ENCODE measurements around the gene FBN1.

FBN1 gene

DNA sequence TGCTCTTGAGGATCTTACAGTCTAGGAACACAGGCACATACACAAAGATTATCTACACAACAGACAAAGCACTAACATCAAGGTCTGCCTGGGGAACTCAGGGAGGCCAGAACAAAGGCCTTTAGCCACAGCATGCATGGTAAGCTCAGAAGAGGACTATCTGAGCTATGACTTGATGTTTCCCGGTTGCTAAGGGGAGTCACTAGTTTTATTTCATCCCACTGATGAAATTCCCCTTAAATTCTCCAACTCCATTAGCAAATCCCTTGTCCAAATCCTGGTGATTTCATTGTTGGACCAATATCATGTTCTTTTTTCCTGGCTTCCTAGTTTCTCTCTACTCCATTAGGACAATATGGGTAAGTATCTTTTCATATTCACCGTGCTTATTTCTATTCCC lies 23.3 kb downstream of the FBN1 start:
- DNase-seq (ENCODE audit: low spot score) = no peak

DNA sequence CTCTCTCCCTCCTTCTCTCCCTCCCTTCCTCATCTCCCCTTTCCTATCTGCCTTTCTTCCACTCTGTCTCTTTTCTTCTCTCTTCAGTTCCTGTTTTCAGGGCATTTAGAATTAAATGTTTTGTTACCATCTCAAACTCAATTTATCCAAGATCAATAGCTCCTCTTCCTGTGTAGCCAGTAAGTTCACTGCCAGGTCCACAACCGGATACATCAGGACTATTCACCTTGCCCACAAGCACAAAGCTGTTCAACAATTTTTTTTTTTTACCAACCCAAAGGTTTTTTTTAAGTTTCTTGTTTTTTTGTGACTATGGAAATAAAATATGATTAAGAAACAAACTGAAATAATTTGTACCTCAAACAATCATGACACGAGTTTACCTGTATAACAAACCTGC lies 26.1 kb downstream of the FBN1 start:
- no peak for DNase-seq (ENCODE audit: low spot score)

DNA sequence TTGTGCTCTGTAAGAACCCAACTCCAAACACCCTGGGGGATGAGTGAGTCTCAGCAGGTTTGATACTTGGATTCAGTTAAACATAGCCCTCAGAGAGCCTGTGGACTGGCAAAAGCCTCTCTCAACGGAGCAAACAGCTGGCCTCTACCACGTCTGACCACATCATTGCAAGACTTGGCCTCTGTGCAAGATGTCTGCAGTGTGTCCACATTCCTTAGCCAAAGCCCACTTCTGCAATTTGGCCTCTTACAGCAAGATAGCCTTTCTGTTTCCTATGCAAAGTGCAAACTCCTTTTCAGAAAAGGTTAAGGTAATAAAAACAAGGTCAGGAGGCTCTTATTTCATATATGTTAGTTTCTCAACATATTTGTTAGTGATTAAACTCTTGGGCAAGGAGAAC lies 27.9 kb downstream of the FBN1 start:
- peak; percentile 67 for DNase-seq (ENCODE audit: low spot score)

DNA sequence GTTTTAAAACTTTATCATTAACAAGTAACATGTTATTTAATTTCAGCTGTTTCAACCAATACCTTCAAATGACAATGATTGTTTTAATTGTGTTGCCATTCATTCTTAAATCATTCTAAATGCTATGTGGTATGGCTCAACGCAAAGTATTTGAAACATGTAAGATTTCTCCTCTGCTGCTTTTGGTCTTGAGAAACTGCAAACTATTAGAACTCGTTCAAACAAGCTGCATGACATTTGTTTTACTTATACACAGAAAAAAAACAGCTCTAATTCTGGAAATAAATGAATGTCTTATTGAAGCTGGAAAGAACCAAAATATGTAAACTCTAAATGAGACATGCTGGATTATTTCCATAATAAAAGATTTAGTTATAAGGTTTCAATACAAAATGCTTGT lies 29.3 kb downstream of the FBN1 start:
- no peak for DNase-seq (ENCODE audit: low spot score)

DNA sequence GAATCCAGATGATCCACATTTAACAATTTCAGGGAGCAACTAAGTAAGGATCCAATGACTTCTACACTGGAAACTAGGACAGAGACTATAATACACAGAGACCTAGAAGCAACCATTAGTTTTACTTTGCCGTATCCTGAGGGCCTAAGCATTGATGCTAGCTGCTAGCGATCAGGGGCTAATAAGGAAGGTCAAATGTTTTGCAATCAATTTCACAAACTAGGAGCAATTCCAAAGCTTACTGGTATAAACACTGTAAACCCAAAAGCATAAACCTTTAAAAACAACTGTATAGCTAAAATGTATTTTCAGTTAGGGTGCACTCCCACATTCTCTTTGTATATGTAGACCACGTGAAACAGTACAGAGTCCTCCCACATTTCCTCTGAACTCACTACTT lies 31.5 kb downstream of the FBN1 start:
- DNase-seq (ENCODE audit: low spot score) = no peak

DNA sequence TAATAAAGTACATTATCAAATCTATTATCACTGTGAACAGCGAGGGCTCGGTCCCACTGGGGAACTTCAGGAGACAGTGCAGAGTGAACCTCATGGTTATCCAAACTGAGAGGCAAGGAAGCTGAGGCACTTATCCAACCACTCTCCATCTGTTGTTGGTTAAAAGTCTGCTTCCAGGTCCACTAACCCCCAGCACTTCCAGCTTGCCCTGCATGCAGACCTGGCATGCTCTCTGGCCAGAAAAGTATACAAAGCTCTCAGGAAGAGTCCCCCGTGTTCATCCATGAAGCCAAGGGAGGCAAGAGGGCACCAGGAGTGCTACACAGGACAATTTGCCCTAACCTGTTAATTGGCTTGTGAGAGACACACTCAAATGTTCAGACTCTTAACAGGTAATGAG lies 36.0 kb downstream of the FBN1 start:
- no peak for DNase-seq (ENCODE audit: low spot score)

DNA sequence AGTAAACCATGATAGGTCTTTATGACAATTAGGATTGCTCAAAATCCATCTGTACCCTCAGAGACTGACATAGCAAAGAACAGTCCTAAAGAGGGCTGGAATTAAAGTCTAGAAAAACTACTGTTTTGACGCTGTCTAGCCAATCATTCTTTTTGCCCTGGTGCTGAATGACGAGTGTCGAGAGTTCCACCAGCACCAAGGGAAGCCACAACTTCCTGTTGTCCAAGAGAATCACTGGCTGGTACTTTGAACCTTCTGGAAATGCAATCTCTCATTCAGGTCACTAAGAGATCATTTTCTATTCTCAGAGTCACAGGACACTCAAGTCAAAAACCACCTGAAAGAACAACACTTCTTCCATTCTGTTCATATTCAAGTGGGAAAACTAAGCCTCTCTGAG lies 37.7 kb downstream of the FBN1 start:
- no peak for DNase-seq (ENCODE audit: low spot score)

DNA sequence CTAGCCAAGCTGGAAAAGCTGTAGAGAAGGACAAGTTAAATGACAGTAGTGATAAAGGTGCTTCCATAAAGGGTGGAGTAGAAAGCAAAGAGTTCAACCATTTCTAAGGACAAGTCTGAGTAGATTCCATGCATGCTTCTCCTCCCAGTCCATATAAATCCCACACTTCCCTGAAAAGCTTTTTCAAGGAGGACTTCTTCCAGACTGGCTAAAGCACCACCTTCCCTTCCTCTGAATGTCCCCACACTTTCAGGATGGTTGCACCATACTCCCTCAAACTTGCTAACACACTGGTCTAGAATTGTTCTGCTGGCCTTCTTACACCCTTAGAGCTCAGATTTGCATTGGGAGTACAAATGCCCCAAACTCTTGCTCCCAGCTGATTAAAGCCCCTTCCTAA lies 40.9 kb downstream of the FBN1 start:
- DNase-seq (ENCODE audit: low spot score) = no peak

DNA sequence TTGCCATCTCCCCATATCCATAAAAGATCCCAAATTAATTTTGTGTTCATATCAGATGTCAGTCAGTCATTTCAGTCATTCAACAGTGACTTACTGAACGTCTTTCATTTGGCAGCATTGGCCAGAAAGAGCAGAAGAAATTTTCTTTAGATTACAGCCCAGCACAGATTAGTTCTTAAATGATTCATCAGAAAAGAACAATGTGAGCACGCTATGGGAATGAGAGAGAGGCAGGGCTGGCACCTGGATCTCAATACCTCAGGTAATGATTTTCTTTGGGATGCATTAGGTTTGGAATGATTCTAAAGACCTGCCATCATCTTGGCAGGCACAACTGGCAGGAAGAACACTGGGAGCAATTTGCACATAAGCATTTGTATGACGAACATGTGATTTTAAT lies 41.6 kb downstream of the FBN1 start:
- no peak for DNase-seq (ENCODE audit: low spot score)

DNA sequence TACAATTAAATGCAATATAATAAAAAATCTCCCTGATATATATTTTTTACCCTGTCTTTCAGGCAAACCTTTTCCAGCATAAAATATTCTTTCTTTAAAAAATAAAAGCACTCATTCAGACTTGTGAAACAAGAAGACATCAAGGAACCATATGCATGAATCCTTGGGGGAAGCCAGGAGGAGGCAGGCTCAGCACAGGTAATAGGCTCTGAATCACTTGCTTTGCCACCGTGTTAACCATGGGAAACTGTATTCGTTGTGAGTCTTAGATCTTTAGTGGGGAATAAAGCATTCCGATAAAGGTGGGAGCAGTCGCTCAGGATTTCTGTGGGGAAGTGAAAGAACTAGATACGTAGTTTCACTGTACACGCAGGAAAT lies 42.4 kb downstream of the FBN1 start:
- DNase-seq (ENCODE audit: low spot score) = no peak

DNA sequence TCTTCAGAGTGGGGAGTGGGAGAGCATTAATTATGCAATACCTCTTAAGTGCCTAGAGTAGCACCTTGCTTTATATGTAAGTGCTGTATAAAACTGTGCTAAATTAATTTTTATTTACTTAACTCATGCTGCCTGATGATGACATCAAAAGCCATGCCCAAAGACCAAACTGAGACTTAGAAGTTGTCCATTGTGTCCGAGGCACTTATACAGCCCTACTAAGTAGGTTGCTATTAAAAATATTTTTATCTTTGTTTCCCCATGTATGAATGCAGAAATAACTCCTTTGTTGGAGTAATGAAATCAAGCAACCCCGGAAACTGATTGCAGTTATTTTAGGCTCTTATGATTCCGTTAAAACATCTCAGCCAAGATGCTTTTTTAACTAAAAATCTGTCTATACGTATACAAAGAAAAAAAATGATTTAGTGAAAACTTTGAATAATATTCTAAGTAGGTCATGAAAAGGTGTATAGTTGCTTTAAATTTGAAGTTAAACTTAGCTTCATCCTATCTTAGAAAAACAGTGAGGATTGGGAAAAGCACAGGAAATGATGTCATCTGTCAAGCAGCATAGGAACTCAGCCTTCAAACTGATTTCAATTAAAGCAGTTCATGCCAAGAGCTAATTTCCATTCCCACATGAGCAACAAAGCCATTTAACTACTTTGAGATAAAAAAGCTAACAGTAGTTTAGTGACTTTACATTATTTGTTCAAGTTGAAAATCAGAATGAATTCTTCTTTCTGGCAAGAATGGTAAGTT lies 43.0 kb downstream of the FBN1 start:
- no peak for DNase-seq (ENCODE audit: low spot score)

DNA sequence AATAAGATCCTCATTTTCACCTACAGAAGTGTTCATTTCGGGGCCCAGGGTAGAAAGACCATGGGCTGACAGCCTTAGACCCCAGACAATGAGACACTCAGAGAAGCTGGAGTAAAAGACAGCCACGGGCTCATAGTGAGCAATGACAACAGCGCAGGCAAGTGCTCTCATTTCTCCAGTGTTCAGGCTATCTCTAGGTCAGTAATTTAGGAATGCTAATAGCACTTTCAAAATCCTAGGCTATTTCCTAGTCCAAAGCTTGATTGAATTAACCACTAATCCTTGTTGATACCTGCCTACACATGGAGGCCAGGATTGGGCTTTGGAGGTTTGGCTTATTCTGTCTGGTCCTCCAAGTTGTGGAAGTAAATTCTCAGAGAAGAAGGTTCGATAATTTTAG lies 44.4 kb downstream of the FBN1 start:
- DNase-seq (ENCODE audit: low spot score) = no peak

DNA sequence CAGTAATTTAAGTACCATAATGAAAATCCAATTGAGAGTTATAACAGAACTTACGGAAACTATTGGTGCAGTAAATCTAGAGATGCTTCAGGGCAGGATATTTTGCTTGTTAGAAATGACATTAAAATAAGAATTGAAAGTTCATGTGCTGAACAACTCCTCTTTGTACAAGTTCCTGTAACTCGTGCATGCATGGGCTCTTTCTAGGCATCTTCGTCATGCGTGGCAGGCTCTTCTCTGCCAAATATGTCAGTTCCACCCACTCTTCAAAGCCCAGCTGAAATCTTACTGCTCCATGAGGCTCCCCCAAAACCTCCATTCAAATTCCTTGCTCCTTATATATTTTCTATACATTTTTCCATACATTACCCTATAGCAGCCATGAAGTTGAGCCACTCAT lies 48.7 kb downstream of the FBN1 start:
- no peak for DNase-seq (ENCODE audit: low spot score)

DNA sequence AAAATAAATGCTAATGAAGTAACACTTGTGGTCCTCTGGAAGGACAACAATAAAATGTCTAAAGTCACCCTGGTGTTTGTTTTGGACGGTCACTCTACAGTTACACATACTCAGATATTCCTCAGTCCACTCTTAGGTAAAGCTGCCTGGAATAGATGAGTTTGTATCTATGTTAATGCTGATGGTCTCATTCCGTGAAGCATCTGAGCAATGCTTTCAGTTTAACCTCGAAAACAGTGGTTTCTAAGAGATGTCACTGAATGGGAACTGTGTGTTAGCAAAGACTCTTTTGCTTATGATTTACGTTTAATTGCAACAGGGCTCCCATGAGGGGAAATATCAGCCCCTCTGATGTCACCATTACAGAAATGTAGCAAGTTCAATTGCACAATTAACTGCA lies 49.1 kb downstream of the FBN1 start:
- DNase-seq (ENCODE audit: low spot score) = no peak

DNA sequence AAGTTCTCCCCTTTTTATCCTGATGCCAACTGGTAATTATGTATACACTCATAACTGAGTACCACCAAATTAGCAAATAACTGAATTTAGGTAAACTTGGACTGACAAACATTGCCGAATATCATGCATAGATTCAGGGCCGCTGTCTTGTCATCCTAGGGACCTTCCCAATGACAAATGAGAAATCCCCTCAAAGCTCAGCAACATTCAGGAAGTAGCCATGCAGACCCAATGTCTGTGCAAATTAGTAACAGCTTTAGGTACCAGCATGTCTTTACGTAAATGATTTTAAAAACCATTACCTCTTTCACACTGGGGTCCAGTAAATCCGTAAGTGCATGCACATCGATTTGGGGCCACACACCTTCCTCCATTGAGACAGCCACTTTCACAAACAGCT lies 49.5 kb downstream of the FBN1 start:
- no peak for DNase-seq (ENCODE audit: low spot score)

DNA sequence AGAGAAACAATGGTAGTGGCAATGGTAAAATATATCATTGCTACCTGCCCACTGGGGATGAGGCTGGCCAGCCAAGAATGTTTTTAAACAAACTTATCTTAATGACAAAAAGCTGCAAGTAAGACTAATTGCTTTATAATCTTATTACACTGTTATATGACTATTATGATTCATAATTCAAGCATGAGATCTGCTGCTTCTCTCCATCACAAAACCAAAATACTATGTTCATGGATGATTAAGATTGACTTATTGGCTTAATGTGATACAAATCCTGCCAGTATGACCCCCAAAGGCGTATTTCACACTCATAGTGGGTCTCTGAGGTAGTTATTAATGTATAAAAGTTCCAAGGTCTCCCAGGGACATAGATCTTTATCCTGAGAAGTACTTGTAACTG lies 52.6 kb downstream of the FBN1 start:
- DNase-seq (ENCODE audit: low spot score) = no peak

DNA sequence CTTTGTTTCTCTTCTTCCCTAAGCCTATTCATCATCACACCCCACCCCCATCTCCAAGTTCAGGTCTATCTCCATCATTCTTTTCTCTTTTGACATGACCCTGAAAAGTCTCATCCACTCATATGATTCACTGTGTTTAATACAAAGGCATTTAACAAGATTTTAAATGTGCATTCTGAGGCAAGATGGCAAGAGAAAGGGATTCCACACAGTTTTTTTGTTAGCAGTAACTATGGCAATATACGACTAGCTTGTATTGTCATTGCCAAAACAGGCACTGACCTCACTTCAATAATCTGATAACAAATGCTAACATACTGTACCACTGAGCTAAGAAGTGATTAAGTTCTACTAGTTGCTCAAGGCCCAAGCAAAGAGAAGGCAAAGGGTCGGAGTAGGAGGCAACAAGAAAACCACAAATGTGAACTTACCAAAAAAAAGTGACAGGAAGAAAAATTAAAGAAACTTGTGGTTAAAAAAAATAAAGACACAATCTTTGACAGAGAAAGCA lies 53.2 kb downstream of the FBN1 start:
- DNase-seq (ENCODE audit: low spot score) = peak; percentile 45

DNA sequence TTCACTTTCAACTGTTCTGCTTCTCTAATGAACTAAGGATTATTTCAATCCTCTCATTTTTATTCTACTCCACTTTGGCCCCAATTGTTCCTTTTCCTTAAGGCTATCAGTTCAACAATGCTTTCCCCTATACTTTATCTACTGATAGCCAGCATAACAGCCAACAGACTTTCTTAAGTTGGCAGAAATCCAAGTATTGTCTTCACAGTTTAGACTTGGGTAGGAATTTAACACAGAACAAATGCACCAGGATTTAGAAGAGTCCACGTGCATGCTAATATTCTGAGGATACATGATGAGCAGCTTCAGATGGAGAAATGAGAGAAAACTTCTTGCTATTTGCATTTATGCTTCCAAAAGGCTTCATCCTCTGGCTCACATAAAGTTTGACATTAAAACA lies 54.8 kb downstream of the FBN1 start:
- DNase-seq (ENCODE audit: low spot score) = no peak

DNA sequence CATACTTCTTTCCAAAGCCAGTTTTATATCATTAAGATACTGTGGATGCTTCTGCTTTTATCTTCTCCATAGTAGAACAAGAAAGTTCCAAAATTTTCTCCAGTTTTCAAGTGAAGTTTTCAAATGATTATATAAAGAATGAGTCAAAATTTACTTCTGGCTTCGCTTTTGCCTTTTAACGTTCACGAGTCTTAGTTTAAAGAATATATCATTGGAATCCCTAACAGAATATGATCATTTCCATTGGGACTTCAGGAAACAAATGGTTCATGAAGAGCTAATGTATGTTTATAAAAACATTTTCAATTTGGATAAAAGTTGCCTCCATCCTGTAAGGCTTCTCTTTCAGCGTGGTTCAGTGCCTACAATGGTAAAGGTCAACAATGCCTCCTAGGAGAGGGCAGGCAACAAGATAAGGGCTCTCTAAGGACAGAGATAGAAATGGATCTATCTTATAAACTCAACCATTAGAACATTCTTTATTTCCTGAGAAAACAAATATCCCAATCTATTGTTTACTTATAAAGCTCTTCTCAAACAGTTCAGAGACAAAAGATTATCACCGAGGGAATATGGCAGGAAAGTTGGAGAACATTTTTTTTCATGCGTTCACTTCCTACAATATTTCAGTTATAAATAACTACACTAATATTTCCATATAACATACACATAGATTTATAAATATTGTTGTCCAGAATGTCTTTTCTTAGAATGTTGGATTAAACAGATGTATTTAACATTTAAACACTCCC lies 60.5 kb downstream of the FBN1 start:
- DNase-seq (ENCODE audit: low spot score) = no peak

DNA sequence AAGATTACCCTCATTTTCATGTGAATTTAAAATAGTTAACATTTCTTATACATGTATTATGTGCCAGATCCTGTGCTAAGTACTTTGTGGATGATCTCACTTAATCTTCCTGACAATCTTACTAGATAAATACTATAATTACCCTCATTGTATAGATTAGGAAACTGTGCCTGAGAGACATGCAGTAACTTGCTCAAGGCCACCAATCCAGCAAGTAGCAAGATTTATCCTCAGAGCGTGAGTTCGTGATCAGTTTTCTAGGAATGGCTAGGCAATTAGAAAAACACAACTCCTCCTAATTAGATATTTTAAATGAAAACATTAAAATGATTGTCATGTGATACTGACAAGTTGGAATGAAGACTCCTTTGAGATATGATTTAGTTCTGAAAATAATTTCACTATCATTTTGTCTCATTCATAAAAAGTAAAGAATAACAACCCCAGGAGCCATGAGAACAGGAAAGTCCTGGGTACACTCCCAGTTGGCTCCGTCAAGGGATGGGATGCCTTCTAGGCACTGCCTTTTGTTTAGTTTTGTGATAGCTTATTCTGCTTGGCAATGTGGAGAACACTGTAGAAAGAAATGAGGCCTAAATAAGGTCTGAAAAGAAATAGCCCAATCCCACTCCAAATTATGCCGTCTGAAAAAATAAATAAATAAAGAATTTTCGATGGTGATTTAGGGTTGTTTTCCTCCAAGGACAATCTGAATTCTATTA lies 61.3 kb downstream of the FBN1 start:
- DNase-seq (ENCODE audit: low spot score) = no peak

DNA sequence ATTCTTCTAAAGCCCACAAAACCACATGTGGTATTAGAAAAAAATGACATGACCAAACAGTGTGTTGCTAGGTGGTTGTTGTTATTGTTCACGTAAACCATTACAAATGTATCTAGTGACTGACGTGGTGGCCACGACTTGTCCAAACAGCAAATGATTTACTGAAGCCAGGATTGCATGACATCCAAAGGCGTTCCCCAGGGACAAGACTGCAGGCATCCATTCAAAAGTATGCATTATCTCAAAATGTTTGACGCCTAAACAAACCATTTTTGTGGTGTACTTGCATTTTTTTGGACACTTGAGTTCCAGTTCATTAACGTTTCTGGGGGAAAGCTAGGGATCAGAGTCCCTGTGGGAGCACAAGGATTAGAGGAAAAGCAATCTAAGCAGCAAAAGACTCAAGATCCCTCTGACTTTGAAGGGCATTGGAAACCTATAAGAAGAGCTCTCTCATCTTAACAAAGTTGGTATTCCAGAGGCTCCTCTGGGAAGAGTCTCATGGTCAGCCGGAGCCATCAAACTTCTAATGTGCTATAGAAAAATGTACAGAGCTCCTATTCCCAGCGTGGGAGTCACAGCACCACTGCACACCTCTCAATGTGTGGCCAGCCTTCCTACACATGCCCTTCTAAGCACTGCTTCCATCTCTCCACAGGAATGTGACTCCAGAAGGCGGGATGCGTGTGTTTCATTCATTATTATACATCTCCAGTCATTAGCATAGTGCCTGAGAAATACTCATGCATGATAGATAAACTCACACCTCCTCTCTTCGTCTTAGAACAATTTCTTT lies 62.9 kb downstream of the FBN1 start:
- DNase-seq (ENCODE audit: low spot score) = peak; percentile 74

DNA sequence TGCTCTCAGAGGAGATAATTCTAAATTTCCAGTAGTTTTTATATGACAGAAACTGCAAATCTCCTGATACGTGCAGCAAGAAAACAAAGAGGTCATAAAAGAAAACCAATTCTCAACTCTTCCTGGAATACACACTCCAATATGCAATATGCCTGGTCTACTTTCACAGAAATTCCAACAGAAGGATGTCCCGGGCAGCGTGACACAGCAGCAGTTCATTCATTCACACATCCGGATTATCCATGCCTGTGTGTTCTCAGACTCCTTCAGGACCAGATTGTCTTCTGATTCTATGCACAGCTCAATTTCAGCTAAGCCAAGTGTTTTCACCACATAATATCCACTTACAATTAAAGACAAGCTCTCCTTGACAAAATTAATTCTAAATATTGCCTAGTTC lies 64.3 kb downstream of the FBN1 start:
- DNase-seq (ENCODE audit: low spot score) = no peak
